ENCODE data around the gene DXO. TPM values are rescaled to one million over a fixed set of nuclear protein-coding genes. Genes with fewer than 3 reads are reported as not detected.
"Not testable (repeated sequence)": the region's sequence is repeated elsewhere in the genome, so short reads cannot be mapped to it uniquely, and the experiment has no call there.

Gene DXO
- total and polyA plus RNA-seq, 4 donors = 5.1 to 41.7 (median 20.4) TPM

DNA sequence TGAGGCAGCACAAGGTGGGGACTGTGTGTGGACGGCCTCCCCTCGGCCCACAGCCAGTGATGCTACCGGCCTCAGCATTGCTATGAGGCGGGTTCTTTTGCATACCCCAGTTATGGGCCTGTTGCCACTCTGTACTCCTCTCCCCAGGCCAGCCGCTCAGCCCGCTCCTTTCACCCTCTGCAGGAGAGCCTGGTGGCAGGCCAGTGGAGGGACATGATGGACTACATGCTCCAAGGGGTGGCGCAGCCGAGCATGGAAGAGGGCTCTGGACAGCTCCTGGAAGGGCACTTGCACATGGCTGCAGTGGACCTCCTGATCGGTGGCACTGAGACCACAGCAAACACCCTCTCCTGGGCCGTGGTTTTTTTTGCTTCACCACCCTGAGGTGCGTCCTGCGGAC, 35.1 kb upstream of the DXO start:
- WGBS, 2 donors = 65 to 77% methylated on average over 12 of the region's 12 CpGs
- ATAC-seq (ENCODE audit: low FRiP score); H3K36me3 ChIP-seq (ENCODE audit: control insufficient read depth in 1 of 2, insufficient read depth in 2 of 2, low read length in 1 of 2); H3K9me3 ChIP-seq (ENCODE audit: control insufficient read depth, low read length); H3K4me1 ChIP-seq (ENCODE audit: control insufficient read depth in 1 of 2, insufficient read depth in 2 of 2, low read length in 2 of 2); H3K4me3 ChIP-seq (ENCODE audit: low read length in 2 of 2); H3K27me3 ChIP-seq (ENCODE audit: control insufficient read depth in 1 of 2, insufficient read depth in 2 of 2, low read length in 1 of 2); intact Hi-C loops (cut with DNase I); H3K27ac ChIP-seq (ENCODE audit: low read depth in 1 of 2, low read length in 2 of 2): not testable (repeated sequence)
- peak; percentile 26 to 50 for DNase-seq

DNA sequence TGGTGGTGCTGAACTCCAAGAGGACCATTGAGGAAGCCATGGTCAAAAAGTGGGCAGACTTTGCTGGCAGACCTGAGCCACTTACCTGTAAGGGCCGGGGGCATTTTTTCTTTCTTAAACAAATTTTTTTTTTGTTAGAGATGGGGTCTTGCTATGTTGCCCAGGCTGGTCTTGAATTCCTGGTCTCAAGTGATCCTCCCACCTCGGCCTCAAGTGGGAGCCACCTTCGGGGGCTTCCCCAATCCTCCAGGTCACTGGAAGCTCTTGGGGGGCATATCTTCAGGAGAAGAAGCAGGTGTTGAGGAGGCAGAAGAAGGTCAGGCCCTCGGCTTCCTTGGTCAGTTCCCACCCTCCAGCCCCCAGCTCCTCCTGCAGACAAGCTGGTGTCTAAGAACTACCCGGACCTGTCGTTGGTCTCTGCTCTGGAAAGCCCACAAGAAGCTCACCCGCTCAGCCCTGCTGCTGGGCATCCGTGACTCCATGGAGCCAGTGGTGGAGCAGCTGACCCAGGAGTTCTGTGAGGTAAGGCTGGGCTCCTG, 34.1 kb upstream of the DXO start:
- 67 to 68% methylated on average over 8 of the region's 8 CpGs for WGBS, 2 donors

DNA sequence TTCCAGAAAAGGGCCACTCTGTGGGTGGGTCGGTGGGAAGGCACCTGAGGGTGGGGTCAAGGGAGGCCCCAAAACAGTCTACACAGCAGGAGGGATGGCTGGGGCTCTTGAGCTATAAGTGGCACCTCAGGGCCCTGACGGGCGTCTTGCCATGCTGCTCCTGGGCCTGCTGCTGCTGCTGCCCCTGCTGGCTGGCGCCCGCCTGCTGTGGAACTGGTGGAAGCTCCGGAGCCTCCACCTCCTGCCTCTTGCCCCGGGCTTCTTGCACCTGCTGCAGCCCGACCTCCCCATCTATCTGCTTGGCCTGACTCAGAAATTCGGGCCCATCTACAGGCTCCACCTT, 33.6 kb upstream of the DXO start:
- H3K27ac ChIP-seq (ENCODE audit: low read depth in 1 of 2, low read length in 2 of 2); H3K9me3 ChIP-seq (ENCODE audit: control insufficient read depth, low read length); intact Hi-C loops (cut with DNase I); H3K36me3 ChIP-seq (ENCODE audit: control insufficient read depth in 1 of 2, insufficient read depth in 2 of 2, low read length in 1 of 2); H3K4me1 ChIP-seq (ENCODE audit: control insufficient read depth in 1 of 2, insufficient read depth in 2 of 2, low read length in 2 of 2); H3K27me3 ChIP-seq (ENCODE audit: control insufficient read depth in 1 of 2, insufficient read depth in 2 of 2, low read length in 1 of 2); ATAC-seq (ENCODE audit: low FRiP score); H3K4me3 ChIP-seq (ENCODE audit: low read length in 2 of 2): not testable (repeated sequence)
- 62 to 78% methylated on average over 6 to 9 of the region's 9 CpGs for WGBS, 2 donors
- peak; percentile 37 to 49 for DNase-seq

More for the DNA sequence above, 34.1 kb upstream of the DXO start:
- H3K27ac ChIP-seq (ENCODE audit: low read depth in 1 of 2, low read length in 2 of 2); H3K36me3 ChIP-seq (ENCODE audit: control insufficient read depth in 1 of 2, insufficient read depth in 2 of 2, low read length in 1 of 2); H3K4me1 ChIP-seq (ENCODE audit: control insufficient read depth in 1 of 2, insufficient read depth in 2 of 2, low read length in 2 of 2); H3K27me3 ChIP-seq (ENCODE audit: control insufficient read depth in 1 of 2, insufficient read depth in 2 of 2, low read length in 1 of 2); H3K4me3 ChIP-seq (ENCODE audit: low read length in 2 of 2); H3K9me3 ChIP-seq (ENCODE audit: control insufficient read depth, low read length); intact Hi-C loops (cut with DNase I); ATAC-seq (ENCODE audit: low FRiP score): not testable (repeated sequence)
- DNase-seq = peak; percentile 22 to 55

DNA sequence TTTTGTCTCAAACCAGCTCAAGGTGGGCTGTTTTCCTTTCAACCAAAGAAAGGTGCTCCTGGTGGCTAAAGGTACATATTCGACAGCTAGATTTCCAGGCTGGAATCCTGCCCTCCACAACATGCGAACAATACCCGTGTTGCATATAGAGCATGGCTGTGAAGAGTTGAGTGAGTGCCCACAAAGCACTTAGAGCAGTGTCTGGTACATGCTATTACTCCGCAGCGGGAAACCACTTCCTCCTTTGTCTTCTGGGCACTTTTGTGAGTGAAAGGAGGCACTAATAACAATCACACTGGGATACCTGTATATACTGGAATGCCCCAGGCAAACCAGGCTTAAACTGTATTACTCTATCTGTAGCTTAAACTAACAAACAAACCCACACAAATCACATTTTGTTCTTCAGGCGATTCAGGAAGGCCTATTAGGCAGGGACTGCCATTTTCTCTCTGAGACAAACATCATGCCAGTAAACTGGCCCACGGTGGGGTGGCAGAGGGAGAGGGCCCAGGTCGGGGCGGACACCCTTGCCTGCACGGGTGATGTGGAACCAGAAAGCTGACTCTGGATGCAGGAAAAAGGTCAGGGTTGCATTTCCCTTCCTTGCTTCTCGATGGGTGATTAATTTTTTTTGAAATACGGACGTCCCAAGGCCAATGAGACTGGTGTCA, 33.1 kb upstream of the DXO start:
- ATAC-seq (ENCODE audit: low FRiP score); H3K9me3 ChIP-seq (ENCODE audit: control insufficient read depth, low read length); H3K4me3 ChIP-seq (ENCODE audit: low read length in 2 of 2); H3K27me3 ChIP-seq (ENCODE audit: control insufficient read depth in 1 of 2, insufficient read depth in 2 of 2, low read length in 1 of 2); H3K36me3 ChIP-seq (ENCODE audit: control insufficient read depth in 1 of 2, insufficient read depth in 2 of 2, low read length in 1 of 2); H3K4me1 ChIP-seq (ENCODE audit: control insufficient read depth in 1 of 2, insufficient read depth in 2 of 2, low read length in 2 of 2); intact Hi-C loops (cut with DNase I); H3K27ac ChIP-seq (ENCODE audit: low read depth in 1 of 2, low read length in 2 of 2): not testable (repeated sequence)
- WGBS, 2 donors = 73 to 76% methylated on average over 9 of the region's 13 CpGs
- DNase-seq = peak in 1 of 2 donors; percentile 18

DNA sequence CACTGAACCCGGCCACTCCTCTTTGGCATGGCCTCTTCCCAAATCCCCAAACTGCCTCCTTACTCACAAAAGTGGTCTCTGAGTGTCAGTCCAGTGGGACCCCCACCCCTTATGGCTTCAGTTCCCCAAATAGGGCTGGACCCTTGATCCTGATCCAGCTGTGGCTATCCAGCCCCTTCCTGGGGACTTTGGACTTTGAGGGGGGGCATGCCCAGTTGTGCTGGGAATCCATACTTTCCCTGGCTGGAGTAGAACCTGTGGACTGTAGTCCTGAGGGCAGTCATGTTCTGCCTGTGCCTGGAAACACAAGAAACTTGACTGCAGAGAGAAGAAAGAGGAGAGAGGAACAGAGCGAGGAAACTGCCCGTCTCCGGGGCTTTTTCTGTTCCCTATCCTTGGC, 32.5 kb upstream of the DXO start:
- H3K4me1 ChIP-seq (ENCODE audit: control insufficient read depth in 1 of 2, insufficient read depth in 2 of 2, low read length in 2 of 2); H3K9me3 ChIP-seq (ENCODE audit: control insufficient read depth, low read length); DNase-seq; intact Hi-C loops (cut with DNase I); ATAC-seq (ENCODE audit: low FRiP score); H3K27me3 ChIP-seq (ENCODE audit: control insufficient read depth in 1 of 2, insufficient read depth in 2 of 2, low read length in 1 of 2); H3K4me3 ChIP-seq (ENCODE audit: low read length in 2 of 2); H3K27ac ChIP-seq (ENCODE audit: low read depth in 1 of 2, low read length in 2 of 2); H3K36me3 ChIP-seq (ENCODE audit: control insufficient read depth in 1 of 2, insufficient read depth in 2 of 2, low read length in 1 of 2): not testable (repeated sequence)
- WGBS, 2 donors = 78 to 92% methylated on average over 3 to 4 of the region's 4 CpGs

DNA sequence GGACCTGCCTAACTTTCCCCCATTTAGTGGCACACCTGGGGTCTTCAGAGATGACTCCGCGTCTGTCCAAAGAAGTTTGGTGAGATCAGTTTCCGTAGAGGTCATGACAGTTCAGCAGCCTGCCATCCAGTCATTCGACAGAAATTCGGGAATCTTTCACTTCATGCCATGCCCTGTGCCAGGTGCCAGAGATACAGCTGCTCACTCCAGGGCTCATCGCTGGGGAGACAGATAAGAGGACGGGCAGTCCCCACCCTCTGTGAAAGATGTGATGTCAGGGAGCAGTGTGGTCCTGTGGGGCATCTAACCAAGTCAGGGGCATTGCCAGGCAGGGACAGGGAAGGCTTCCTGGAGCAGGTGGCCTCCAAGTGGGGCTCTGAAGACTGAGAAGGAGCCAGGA, 31.4 kb upstream of the DXO start:
- H3K36me3 ChIP-seq (ENCODE audit: control insufficient read depth in 1 of 2, insufficient read depth in 2 of 2, low read length in 1 of 2); ATAC-seq (ENCODE audit: low FRiP score); H3K4me3 ChIP-seq (ENCODE audit: low read length in 2 of 2); H3K9me3 ChIP-seq (ENCODE audit: control insufficient read depth, low read length); H3K27ac ChIP-seq (ENCODE audit: low read depth in 1 of 2, low read length in 2 of 2); DNase-seq; H3K4me1 ChIP-seq (ENCODE audit: control insufficient read depth in 1 of 2, insufficient read depth in 2 of 2, low read length in 2 of 2); H3K27me3 ChIP-seq (ENCODE audit: control insufficient read depth in 1 of 2, insufficient read depth in 2 of 2, low read length in 1 of 2); intact Hi-C loops (cut with DNase I): not testable (repeated sequence)
- no CpG with 5 or more reads among the region's 7 CpGs for WGBS, 2 donors

DNA sequence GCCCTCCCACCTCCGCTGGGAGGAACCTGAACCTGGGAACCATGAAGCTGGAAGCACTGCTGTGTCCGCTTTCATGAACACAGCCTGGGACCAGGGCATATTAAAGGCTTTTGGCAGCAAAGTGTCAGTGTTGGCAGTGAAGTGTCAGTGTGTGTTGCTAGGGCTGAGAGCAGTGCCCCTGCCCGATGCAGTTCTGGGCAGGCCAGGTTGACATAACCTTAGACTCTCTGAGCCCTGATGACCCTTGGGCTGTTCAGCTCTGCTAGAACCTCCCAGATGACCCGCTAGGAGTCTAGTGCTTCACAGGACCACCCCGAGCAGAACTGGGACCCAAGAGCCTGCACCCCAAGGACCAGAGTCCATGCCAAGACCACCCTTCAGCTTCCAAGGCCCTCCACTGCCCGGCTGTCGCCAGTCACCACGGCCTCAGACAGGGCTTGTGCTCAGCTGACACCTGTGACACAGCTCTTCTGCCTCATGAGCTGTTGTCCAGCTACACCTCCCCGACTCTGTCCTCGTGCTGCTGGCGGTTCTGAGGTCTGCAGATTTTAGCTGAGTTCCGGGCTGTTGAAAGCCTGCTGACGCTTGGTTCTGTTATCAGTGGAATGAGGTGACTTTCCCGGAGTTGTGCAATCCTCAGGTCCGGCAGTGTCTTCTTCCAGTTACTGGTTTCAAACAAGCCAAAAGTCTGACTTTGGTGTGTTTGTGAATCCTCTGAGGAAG, 30.8 kb upstream of the DXO start:
- DNase-seq; H3K4me3 ChIP-seq (ENCODE audit: low read length in 2 of 2); H3K4me1 ChIP-seq (ENCODE audit: control insufficient read depth in 1 of 2, insufficient read depth in 2 of 2, low read length in 2 of 2); H3K27me3 ChIP-seq (ENCODE audit: control insufficient read depth in 1 of 2, insufficient read depth in 2 of 2, low read length in 1 of 2); H3K9me3 ChIP-seq (ENCODE audit: control insufficient read depth, low read length); H3K27ac ChIP-seq (ENCODE audit: low read depth in 1 of 2, low read length in 2 of 2); intact Hi-C loops (cut with DNase I); H3K36me3 ChIP-seq (ENCODE audit: control insufficient read depth in 1 of 2, insufficient read depth in 2 of 2, low read length in 1 of 2): not testable (repeated sequence)
- no CpG with 5 or more reads among the region's 15 CpGs for WGBS, 2 donors
- ATAC-seq (ENCODE audit: low FRiP score) = peak; percentile 9

DNA sequence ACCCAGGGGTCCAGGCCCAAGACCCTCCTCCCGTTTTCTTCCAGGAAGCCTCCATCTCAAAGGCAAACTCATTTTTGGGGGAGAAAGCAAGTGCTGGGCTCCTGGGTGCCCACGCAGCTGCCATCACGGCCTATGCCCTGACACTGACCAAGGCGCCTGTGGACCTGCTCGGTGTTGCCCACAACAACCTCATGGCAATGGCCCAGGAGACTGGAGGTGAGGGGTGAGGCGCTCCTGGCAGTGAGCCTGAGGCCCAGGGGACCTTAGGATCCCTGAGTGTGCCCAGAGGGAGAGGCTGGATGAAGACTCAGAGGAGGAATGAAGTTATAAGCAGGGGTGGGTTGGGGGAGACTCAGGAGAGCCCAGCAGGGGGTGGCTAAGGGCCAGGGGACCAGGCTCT, 24.4 kb upstream of the DXO start:
- peak in 1 of 2 donors; percentile 35 for DNase-seq

DNA sequence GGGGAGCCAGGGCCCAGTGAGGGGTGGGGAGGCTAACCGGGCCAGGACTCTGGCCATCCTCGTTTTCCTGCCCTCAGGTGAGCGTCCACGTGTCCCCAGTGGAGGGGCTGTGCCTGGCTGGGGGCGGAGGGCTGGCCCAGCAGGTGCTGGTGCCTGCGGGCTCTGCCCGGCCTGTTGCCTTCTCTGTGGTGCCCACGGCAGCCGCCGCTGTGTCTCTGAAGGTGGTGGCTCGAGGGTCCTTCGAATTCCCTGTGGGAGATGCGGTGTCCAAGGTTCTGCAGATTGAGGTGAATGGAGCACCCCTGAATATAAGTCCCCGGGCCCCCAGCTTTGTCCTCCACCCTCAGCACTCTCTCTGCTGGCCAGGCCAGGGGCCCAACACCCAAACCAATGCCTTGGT, 22.5 kb upstream of the DXO start:
- peak in 1 of 2 donors; percentile 8 for DNase-seq
- H3K4me3 ChIP-seq (ENCODE audit: low read length in 2 of 2); H3K27me3 ChIP-seq (ENCODE audit: control insufficient read depth in 1 of 2, insufficient read depth in 2 of 2, low read length in 1 of 2); H3K9me3 ChIP-seq (ENCODE audit: control insufficient read depth, low read length); ATAC-seq (ENCODE audit: low FRiP score); H3K4me1 ChIP-seq (ENCODE audit: control insufficient read depth in 1 of 2, insufficient read depth in 2 of 2, low read length in 2 of 2); H3K27ac ChIP-seq (ENCODE audit: low read depth in 1 of 2, low read length in 2 of 2); intact Hi-C loops (cut with DNase I); H3K36me3 ChIP-seq (ENCODE audit: control insufficient read depth in 1 of 2, insufficient read depth in 2 of 2, low read length in 1 of 2): not testable (repeated sequence)
- 95 to 96% methylated on average over 8 to 11 of the region's 14 CpGs for WGBS, 2 donors

More for the DNA sequence above, 24.4 kb upstream of the DXO start:
- intact Hi-C loops (cut with DNase I); H3K4me3 ChIP-seq (ENCODE audit: low read length in 2 of 2); H3K27ac ChIP-seq (ENCODE audit: low read depth in 1 of 2, low read length in 2 of 2); H3K9me3 ChIP-seq (ENCODE audit: control insufficient read depth, low read length); H3K27me3 ChIP-seq (ENCODE audit: control insufficient read depth in 1 of 2, insufficient read depth in 2 of 2, low read length in 1 of 2); ATAC-seq (ENCODE audit: low FRiP score); H3K36me3 ChIP-seq (ENCODE audit: control insufficient read depth in 1 of 2, insufficient read depth in 2 of 2, low read length in 1 of 2); H3K4me1 ChIP-seq (ENCODE audit: control insufficient read depth in 1 of 2, insufficient read depth in 2 of 2, low read length in 2 of 2): not testable (repeated sequence)
- 88 to 91% methylated on average over 6 of the region's 6 CpGs for WGBS, 2 donors

Data from aorta (tissue), 5 donors.